BLaER1 treated with 17β-estradiol and CSF1 and Interleukin-3, amounts not matched to agents 10 nM and 100 nM (cell line): Measurements from ENCODE around the gene PDZK1IP1.

Experiments used
- H3K27ac ChIP-seq, 11 experiments: shearing (Covaris generic); formaldehyde crosslinking; 2 replicates each; pipeline ENCODE4 v1.8.1; 2022
- H3K27me3 ChIP-seq, 11 experiments: shearing (Covaris generic); formaldehyde crosslinking; 2 replicates each; pipeline ENCODE4 v1.8.1; 2022
- H3K36me3 ChIP-seq, 11 experiments: shearing (Covaris generic); formaldehyde crosslinking; 2 replicates each; pipeline ENCODE4 v1.8.1; 2022
- H3K4me1 ChIP-seq, 10 experiments: shearing (Covaris generic); formaldehyde crosslinking; 2 replicates each; pipeline ENCODE4 v1.8.1; 2022
- H3K4me2 ChIP-seq, 11 experiments: shearing (Covaris generic); formaldehyde crosslinking; 2 replicates each; pipeline ENCODE4 v1.8.1; 2022
- H3K4me3 ChIP-seq, 10 experiments: shearing (Covaris generic); formaldehyde crosslinking; 2 replicates each; pipeline ENCODE4 v1.8.1; 2022
- H3K9ac ChIP-seq, 11 experiments: shearing (Covaris generic); formaldehyde crosslinking; 2 replicates each; pipeline ENCODE4 v1.8.1; 2022
- H3K9me3 ChIP-seq, 11 experiments: shearing (Covaris generic); formaldehyde crosslinking; replicated peaks in 1 of 11; 2 replicates each; pipeline ENCODE4 v1.8.1; 2022
- H4K20me1 ChIP-seq, 11 experiments: shearing (Covaris generic); formaldehyde crosslinking; 2 replicates each; pipeline ENCODE4 v1.8.1; 2022
- Cebpa-rat ChIP-seq, 11 experiments: shearing (Covaris generic); IDR thresholded peaks; 2 replicates each; pipeline ENCODE4 v1.8.1; 2022

PDZK1IP1 gene, protein sequence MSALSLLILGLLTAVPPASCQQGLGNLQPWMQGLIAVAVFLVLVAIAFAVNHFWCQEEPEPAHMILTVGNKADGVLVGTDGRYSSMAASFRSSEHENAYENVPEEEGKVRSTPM

DNA sequence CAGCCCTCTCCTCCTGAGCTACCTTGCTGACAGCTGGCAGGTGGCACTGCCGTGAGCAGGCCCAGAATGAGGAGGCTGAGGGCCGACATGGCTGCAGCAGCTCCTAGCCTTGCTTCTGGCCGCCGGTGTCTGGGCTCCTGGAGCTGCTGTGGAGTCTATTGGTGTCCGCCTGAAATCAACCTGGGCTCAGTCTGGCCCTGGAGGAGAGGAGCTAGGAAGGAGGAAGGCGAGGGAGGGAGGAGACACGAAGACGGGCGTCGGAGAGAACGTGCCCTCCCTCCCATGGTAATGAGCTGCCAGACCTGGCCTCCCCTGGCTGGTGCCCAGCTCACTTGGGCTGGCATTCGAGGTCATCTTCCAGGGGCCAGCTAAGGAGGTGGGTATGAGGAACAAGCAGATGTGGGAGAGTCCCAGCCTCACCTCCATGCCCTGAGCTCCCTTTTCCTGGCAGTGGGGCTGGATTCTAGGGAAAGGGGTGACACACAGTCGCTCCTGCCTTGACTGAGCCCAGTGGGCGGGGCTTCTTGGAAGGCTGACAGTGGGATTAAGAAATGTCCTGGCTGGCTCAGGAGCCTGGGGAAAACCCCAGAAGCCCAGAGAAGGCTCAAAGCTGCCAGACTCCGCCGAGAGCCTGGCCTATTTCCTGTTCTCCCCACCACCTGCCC is at the start of gene PDZK1IP1:
TSS of gene PDZK1IP1 (minus strand) at position 193 of the 665 bp plus-strand sequence. CDS start at position 89, 104 bp downstream.
- Histone ChIP-seq H3K4me2 (peak within 1 kb of the TSS in 9 of 11 experiments; percentile 9 to 66 (median 46); a peak in 10 of 22 replicates), H3K27me3 (no peaks in the 10 kb centered on the region), H3K27ac (peak within 1 kb of the TSS in 2 of 11 experiments; percentile 2 to 11; a peak in 1 of 22 replicates), H3K4me3 (no peak within 1 kb of the TSS), H3K9ac (peak within 1 kb of the TSS in 3 of 11 experiments; percentile 17 to 36 (median 23); a peak in 1 of 22 replicates), H4K20me1 (no peaks in the 10 kb centered on the region), H3K9me3 (no peaks in the 10 kb centered on the region), H3K4me1 (peaks cover 5 to 24% (median 16%) of the 10 kb centered on the region in 10 experiments; a peak in 18 of 20 replicates), H3K36me3 (no peaks in the 10 kb centered on the region)
- TF ChIP-seq Cebpa-rat (IDR thresholded peaks at IDR 0.05) = no peak

DNA sequence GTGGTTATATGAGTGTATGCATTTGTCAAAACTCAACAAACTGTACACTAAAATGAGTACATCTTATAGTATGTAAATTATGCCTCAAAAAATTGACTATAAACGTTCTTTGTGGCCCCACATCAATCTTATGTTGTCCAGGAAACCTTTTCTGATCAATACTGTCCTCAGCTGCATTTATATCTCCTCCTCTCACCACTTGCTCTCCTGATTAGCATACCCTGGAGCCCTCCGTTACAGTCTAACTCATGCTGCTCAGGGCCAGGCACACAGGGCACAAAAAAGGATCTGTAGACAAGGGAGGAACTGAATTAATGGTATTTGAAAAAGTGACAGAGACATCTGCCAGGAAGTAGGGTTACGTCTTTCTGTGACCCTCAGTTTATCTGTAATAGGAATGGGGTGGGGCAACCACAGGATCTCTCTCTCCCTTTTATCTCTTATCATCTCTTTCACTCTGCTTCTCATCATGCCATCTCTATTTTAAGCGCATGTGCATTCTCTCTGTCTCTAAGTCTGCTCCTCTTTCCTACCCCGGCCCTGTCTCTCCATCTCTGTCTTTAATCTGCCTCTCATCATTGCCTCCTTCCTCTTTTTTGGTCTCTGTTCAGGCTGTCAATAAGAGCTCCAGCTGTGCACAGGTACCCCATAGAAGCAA is 49.2 kb upstream of the PDZK1IP1 start:
- no peaks in the 10 kb centered on the region for H3K9me3 ChIP-seq
- no peaks in the 10 kb centered on the region; a peak in 1 of 22 replicates for H4K20me1 ChIP-seq
- no peak for TF ChIP-seq Cebpa-rat (IDR thresholded peaks at IDR 0.05)
- H3K4me3 ChIP-seq = no peak overlapping the region
- no peak overlapping the region for H3K9ac ChIP-seq
- no peaks in the 10 kb centered on the region for H3K36me3 ChIP-seq
- no peak overlapping the region for H3K27ac ChIP-seq
- peaks cover under 1 to 25% (median 19%) of the 10 kb centered on the region in 11 experiments; a peak in 20 of 22 replicates for H3K27me3 ChIP-seq
- 0 out of 22 replicates have a peak overlapping the region, but pooled peaks of 1 of the 11 experiments have one; percentile 1 for H3K4me2 ChIP-seq
- peaks cover 12 to 69% (median 21%) of the 10 kb centered on the region in 10 experiments for H3K4me1 ChIP-seq

DNA sequence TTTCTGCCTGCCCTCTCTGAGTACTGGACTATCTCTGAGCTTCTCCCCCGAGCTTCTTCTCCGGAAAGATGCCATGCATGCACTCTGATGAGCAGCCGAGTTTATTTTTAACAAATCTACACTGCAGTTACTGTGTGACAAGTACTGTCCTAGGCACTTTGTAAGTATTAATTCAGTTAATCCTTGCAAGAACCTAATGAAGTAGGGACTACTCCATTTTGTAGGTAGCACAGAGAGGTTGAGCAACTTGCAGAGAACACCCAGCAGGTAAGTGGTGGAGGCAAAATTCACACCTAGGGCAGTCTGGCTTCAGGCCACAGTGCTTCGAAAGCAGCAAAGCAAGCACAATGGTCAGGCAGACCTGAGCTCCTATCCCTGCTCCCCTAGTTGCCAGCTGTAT is 46.0 kb upstream of the PDZK1IP1 start:
- H3K4me2 ChIP-seq = peak overlapping the region; percentile 66 to 88 (median 74)
- peaks cover 17 to 86% (median 35%) of the 10 kb centered on the region in 10 experiments for H3K4me1 ChIP-seq
- H3K27me3 ChIP-seq = peaks cover 29 to 57% (median 52%) of the 10 kb centered on the region in 11 experiments
- 0 out of 20 replicates have a peak overlapping the region, but pooled peaks of 1 of the 10 experiments have one; percentile 17 for H3K4me3 ChIP-seq
- peak overlapping the region in 3 of 11 experiments; percentile 4 to 45 (median 42); a peak in 3 of 22 replicates for H3K27ac ChIP-seq
- H3K36me3 ChIP-seq = no peaks in the 10 kb centered on the region
- peaks cover 0 to 22% (median 10%) of the 10 kb centered on the region in 11 experiments; a peak in 16 of 22 replicates for H3K9me3 ChIP-seq
- H3K9ac ChIP-seq = peak overlapping the region in 4 of 11 experiments; percentile 20 to 43 (median 26); a peak in 4 of 22 replicates
- TF ChIP-seq Cebpa-rat (IDR thresholded peaks at IDR 0.05) = no peak
- peaks cover 0 to 7% (median 0%) of the 10 kb centered on the region in 11 experiments; a peak in 5 of 22 replicates for H4K20me1 ChIP-seq

DNA sequence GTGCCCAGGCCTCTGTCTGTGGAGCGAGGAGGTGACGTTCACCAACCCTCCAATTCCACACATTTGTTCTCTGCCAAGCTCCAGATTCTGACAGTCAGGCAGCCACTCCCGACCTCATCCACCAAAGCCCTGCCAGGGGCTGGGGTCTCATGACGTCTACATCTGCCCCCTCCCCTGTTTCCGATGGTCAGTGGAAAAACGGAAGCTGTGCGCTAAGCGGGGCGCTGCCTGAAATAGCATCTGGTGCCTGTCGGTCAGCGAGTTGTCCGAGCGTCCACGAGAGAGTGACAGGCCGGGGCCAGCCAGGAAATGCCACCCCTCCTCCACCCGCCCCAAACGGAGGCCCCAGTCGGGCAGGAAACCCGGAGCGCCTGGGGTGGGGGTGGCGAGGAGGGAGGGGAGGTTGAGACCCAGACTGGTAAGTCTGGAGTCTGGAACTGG is 45.4 kb upstream of the PDZK1IP1 start:
- peak overlapping the region in 3 of 11 experiments; percentile 4 to 45 (median 42); a peak in 5 of 22 replicates for H3K27ac ChIP-seq
- peaks cover 17 to 91% (median 37%) of the 10 kb centered on the region in 10 experiments for H3K4me1 ChIP-seq
- no peaks in the 10 kb centered on the region for H3K36me3 ChIP-seq
- H3K4me3 ChIP-seq = peak overlapping the region in 2 of 10 experiments; percentile 17 to 19; a peak in 2 of 20 replicates
- no peak for TF ChIP-seq Cebpa-rat (IDR thresholded peaks at IDR 0.05)
- H3K27me3 ChIP-seq = peaks cover 34 to 63% (median 57%) of the 10 kb centered on the region in 11 experiments
- H4K20me1 ChIP-seq = peaks cover 0 to 12% (median 0%) of the 10 kb centered on the region in 11 experiments; a peak in 7 of 22 replicates
- H3K9ac ChIP-seq = peak overlapping the region in 4 of 11 experiments; percentile 20 to 43 (median 26); a peak in 4 of 22 replicates
- H3K4me2 ChIP-seq = peak overlapping the region; percentile 66 to 88 (median 74)
- peaks cover 0 to 28% (median 12%) of the 10 kb centered on the region in 11 experiments; a peak in 16 of 22 replicates for H3K9me3 ChIP-seq

DNA sequence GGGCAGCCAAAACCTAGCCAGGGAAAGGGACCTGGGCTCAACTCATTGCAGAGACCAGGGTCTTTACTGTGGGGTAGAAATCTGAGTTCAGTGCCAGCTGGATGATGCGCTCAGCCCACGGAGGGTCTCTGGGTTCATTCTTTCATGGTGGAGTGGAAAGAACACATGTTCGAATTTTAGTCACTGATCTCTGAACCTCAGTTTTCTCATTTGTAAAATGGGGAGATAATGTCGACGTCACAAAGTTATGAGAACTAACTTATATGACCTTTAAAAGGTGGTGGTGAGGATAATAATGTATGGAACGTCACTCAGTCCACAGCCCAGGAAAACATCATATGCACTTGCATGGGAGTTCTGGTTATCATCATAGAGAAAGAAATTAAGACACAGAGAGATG is 43.4 kb upstream of the PDZK1IP1 start:
- Histone ChIP-seq H3K27ac (no peak overlapping the region), H3K4me1 (peaks cover 13 to 92% (median 34%) of the 10 kb centered on the region in 10 experiments), H3K9me3 (peaks cover 0 to 40% (median 12%) of the 10 kb centered on the region in 11 experiments; a peak in 17 of 22 replicates), H3K4me3 (no peak overlapping the region), H3K9ac (no peak overlapping the region), H4K20me1 (peaks cover 0 to 32% (median 3%) of the 10 kb centered on the region in 11 experiments; a peak in 8 of 22 replicates), H3K4me2 (peak overlapping the region in 3 of 11 experiments; percentile 83 to 88 (median 84); a peak in 4 of 22 replicates), H3K36me3 (no peaks in the 10 kb centered on the region), H3K27me3 (peaks cover 55 to 84% (median 78%) of the 10 kb centered on the region in 11 experiments)
- TF ChIP-seq Cebpa-rat (IDR thresholded peaks at IDR 0.05) = no peak

DNA sequence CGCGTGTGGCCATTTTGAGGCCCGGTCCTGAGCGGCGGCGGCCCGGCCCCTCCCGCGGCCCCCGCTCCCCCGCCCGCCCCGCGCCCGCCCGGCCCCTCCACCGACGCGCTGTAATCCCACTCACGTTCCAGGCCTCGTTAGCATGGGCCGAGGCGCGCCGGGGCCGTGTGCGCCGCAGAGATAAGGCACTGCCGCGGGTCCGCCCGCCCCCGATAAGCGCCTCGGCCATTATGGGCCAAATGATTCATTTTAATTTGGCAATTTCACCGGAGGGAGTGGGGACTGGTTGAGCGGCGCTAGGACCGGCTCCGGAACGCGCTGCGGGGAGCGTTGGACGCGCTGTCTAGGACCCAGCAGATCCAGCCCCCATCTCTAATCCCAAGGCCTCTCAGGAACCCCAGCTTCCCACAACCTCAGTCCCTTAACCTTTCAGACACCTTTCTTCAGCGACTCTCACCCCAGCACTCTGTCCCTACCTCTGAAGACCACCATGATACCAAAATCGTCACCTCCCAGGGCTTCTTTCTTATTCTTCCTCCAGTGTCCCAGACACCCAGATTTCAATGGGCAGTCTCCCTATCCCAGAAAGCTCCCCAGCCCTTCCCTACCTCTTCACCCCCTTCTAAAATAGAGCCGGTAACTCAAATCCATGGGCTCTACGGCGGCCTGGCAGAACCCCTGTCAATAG is 42.5 kb upstream of the PDZK1IP1 start, which contains the start of gene TAL1:
TSS of gene TAL1 (minus strand) at position 39 of the 688 bp plus-strand sequence. CDS start 6,337 bp downstream, outside the sequence.
- Histone ChIP-seq H3K27ac (peak within 1 kb of the TSS in 4 of 11 experiments; percentile 19 to 51 (median 38); a peak in 4 of 22 replicates), H3K9me3 (peaks cover 0 to 40% (median 12%) of the 10 kb centered on the region in 11 experiments; a peak in 17 of 22 replicates), H3K27me3 (peaks cover 63 to 92% (median 87%) of the 10 kb centered on the region in 11 experiments), H3K36me3 (no peaks in the 10 kb centered on the region), H3K4me1 (peaks cover 13 to 83% (median 34%) of the 10 kb centered on the region in 10 experiments), H4K20me1 (peaks cover 0 to 33% (median 3%) of the 10 kb centered on the region in 11 experiments; a peak in 8 of 22 replicates), H3K9ac (peak within 1 kb of the TSS in 2 of 11 experiments; percentile 49 to 54; a peak in 2 of 22 replicates), H3K4me2 (peak within 1 kb of the TSS; percentile 36 to 90 (median 76); a peak in 21 of 22 replicates), H3K4me3 (peak within 1 kb of the TSS in 7 of 10 experiments; percentile 10 to 56 (median 41); a peak in 13 of 20 replicates)
- no peak for TF ChIP-seq Cebpa-rat (IDR thresholded peaks at IDR 0.05)

DNA sequence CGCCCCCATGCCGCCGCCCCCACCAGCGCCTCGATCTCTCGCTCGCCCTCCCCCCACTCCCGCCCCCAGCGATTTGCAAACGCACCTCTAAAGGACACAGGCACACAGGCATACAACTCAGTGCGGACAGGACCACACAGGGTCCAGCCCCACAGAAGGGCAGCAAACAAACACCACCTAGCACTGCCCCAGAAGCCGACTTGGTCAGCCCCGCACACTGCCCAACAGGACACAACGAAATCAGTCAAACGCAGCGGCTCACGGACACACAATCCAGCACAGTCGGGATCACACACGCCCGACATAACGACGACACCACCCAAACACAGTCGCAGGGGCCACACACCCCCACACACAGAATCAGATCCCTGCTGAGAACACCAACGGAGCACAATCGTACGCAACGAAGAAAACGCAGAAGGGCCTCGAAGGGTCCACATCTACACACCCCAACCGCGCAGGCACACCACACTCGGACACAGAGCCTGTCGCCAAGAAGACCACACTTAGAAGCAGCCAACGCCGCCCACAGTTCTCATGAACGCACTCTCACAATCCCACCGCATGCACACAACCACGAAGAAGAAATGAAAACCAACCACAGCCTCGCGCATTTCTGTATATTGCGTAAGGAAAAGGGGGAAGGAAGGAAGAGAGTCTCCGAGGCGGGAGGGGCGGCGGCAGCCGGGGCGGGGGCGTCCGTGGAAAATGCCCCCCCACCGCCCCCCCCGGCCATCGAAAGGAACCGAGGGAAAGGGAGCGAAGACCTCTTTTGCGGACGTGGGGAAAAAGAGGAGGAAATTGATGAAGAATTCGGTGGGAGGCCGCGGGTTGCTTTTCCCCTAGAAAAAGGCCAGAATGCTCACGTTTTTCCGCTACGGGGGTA is 41.7 kb upstream of the PDZK1IP1 start:
- TF ChIP-seq Cebpa-rat (IDR thresholded peaks at IDR 0.05) = peak; percentile 45 to 79 (median 70); a peak in 15 of 22 replicates
- peak overlapping the region in 7 of 10 experiments; percentile 10 to 56 (median 41); a peak in 13 of 20 replicates for H3K4me3 ChIP-seq

More for the DNA sequence above, 41.7 kb upstream of the PDZK1IP1 start:
- Histone ChIP-seq H3K4me1 (peaks cover 13 to 75% (median 34%) of the 10 kb centered on the region in 10 experiments), H3K27me3 (peaks cover 71 to 100% (median 94%) of the 10 kb centered on the region in 11 experiments), H3K9me3 (peaks cover 0 to 40% (median 12%) of the 10 kb centered on the region in 11 experiments; a peak in 17 of 22 replicates), H3K9ac (peak overlapping the region in 2 of 11 experiments; percentile 49 to 54; a peak in 2 of 22 replicates), H4K20me1 (peaks cover 0 to 34% (median 3%) of the 10 kb centered on the region in 11 experiments; a peak in 9 of 22 replicates), H3K36me3 (no peaks in the 10 kb centered on the region), H3K4me2 (peak overlapping the region; percentile 36 to 90 (median 76); a peak in 21 of 22 replicates), H3K27ac (peak overlapping the region in 4 of 11 experiments; percentile 19 to 51 (median 38); a peak in 4 of 22 replicates)
